ENCODE data around the gene CCDC116.
"Not testable (repeated sequence)": the region's sequence is repeated elsewhere in the genome, so short reads cannot be mapped to it uniquely, and the experiment has no call there.

Gene CCDC116

GRCh38 chr22:21611210-21611977 is 21.2 kb upstream of the CCDC116 start:
- no peak for DNase-seq

- no peak for DNase-seq
Measured at GRCh38 chr22:21612858-21613257, 19.7 kb upstream of the CCDC116 start.

- DNase-seq = no peak
Measured at GRCh38 chr22:21613553-21614233, 18.9 kb upstream of the CCDC116 start.

- DNase-seq = no peak
Measured at GRCh38 chr22:21615731-21616130, 16.8 kb upstream of the CCDC116 start.

- not testable (repeated sequence) for DNase-seq
Measured at GRCh38 chr22:21617337-21617736, 15.2 kb upstream of the CCDC116 start.

- no peak for DNase-seq
Measured at GRCh38 chr22:21621025-21621424, 11.5 kb upstream of the CCDC116 start.

GRCh38 chr22:21622011-21622918 is 10.3 kb upstream of the CCDC116 start:
- peak; percentile 6 for DNase-seq

GRCh38 chr22:21622919-21623647 is 9.5 kb upstream of the CCDC116 start:
- no peak for DNase-seq

- no peak for DNase-seq
Measured at GRCh38 chr22:21623648-21623970, 9.0 kb upstream of the CCDC116 start.

- DNase-seq = peak; percentile 24
Measured at GRCh38 chr22:21624120-21624879, 8.3 kb upstream of the CCDC116 start.

- no peak for DNase-seq
Measured at GRCh38 chr22:21624880-21625791, 7.4 kb upstream of the CCDC116 start.

GRCh38 chr22:21626073-21626734 is 6.4 kb upstream of the CCDC116 start:
- no peak for DNase-seq

GRCh38 chr22:21626735-21627469 is 5.7 kb upstream of the CCDC116 start:
- no peak for DNase-seq

GRCh38 chr22:21628386-21629254 is 3.9 kb upstream of the CCDC116 start:
- no peak for DNase-seq

GRCh38 chr22:21629255-21630149 is 3.1 kb upstream of the CCDC116 start, which contains the start of gene YDJC:
Gene YDJC (minus strand): TSS chr22:21630022. CDS start chr22:21630014, 8 bp downstream.
- DNase-seq = peak; percentile 94

- DNase-seq = no peak
Measured at GRCh38 chr22:21631025-21631424, 1.5 kb upstream of the CCDC116 start.

GRCh38 chr22:21632931-21633330 is 371 bp downstream of the CCDC116 start:
- DNase-seq = no peak

Data from CD4-positive, alpha-beta T cell treated with Interleukin-4 for 4 hours (primary cell).